Mucosa of stomach (tissue), 1 donor: ENCODE results near the gene NME4.
A peak's percentile ranks its signal among the peaks of the same experiment; 100 is the strongest.

Experiments used
- H3K27me3 ChIP-seq: one replicate; pipeline ENCODE4 v1.7.0; 2013; ENCODE audit warnings: mild to moderate bottlenecking, low read length; ENCODE audit not compliant: control insufficient read depth, insufficient read depth
- H3K36me3 ChIP-seq: one replicate; pipeline ENCODE4 v1.7.0; 2013; ENCODE audit warnings: low read length; ENCODE audit not compliant: control insufficient read depth, insufficient read depth
- H3K4me1 ChIP-seq: one replicate; pipeline ENCODE4 v1.7.0; 2013; ENCODE audit warnings: mild to moderate bottlenecking, low read length; ENCODE audit not compliant: control insufficient read depth, insufficient read depth
- H3K4me3 ChIP-seq: one replicate; pipeline ENCODE4 v1.7.0; 2013; ENCODE audit warnings: low read length
- H3K9ac ChIP-seq: one replicate; pipeline ENCODE4 v1.7.0; 2013; ENCODE audit warnings: mild to moderate bottlenecking, low read length, moderate library complexity
- H3K9me3 ChIP-seq: one replicate; pipeline ENCODE4 v1.7.0; 2013; ENCODE audit warnings: mild to moderate bottlenecking, low read length, moderate library complexity; ENCODE audit not compliant: control insufficient read depth
- donor health status: Pancreatic carcinoma.

The NME4 gene

GRCh38 chr16:367333-367903 lies 29.6 kb upstream of the NME4 start:
- H3K36me3 ChIP-seq: peaks cover 11% of the 10 kb centered on the region
- peaks cover 26% of the 10 kb centered on the region for H3K4me1 ChIP-seq
- H3K4me3 ChIP-seq: no peak overlapping the region
- H3K9ac ChIP-seq: no peak overlapping the region
- no peaks in the 10 kb centered on the region for H3K9me3 ChIP-seq
- H3K27me3 ChIP-seq: peaks cover 18% of the 10 kb centered on the region

- peaks cover 11% of the 10 kb centered on the region for H3K36me3 ChIP-seq
- no peaks in the 10 kb centered on the region for H3K9me3 ChIP-seq
- no peak overlapping the region for H3K4me3 ChIP-seq
- peaks cover 25% of the 10 kb centered on the region for H3K4me1 ChIP-seq
- no peak overlapping the region for H3K9ac ChIP-seq
- H3K27me3 ChIP-seq: peaks cover 11% of the 10 kb centered on the region
Observed at GRCh38 chr16:368388-369158, 28.4 kb upstream of the NME4 start.

- H3K4me1 ChIP-seq: peaks cover 23% of the 10 kb centered on the region
- peaks cover 6% of the 10 kb centered on the region for H3K27me3 ChIP-seq
- no peaks in the 10 kb centered on the region for H3K9me3 ChIP-seq
- H3K9ac ChIP-seq: no peak overlapping the region
- H3K4me3 ChIP-seq: no peak overlapping the region
- peaks cover 11% of the 10 kb centered on the region for H3K36me3 ChIP-seq
Observed at GRCh38 chr16:369275-369865, 27.6 kb upstream of the NME4 start.

GRCh38 chr16:369866-370436 lies 27.0 kb upstream of the NME4 start:
- Histone ChIP-seq H3K9me3 (no peaks in the 10 kb centered on the region), H3K36me3 (peaks cover 11% of the 10 kb centered on the region), H3K27me3 (no peaks in the 10 kb centered on the region), H3K4me1 (peaks cover 19% of the 10 kb centered on the region), H3K4me3 (no peak overlapping the region), H3K9ac (no peak overlapping the region)

GRCh38 chr16:370443-370842 lies 26.6 kb upstream of the NME4 start, which contains the start of gene MRPL28:
MRPL28 (minus strand) TSS chr16:370538; CDS start chr16:370218, 320 bp downstream.
- no peaks in the 10 kb centered on the region for H3K9me3 ChIP-seq
- peaks cover 11% of the 10 kb centered on the region for H3K36me3 ChIP-seq
- peaks cover 19% of the 10 kb centered on the region for H3K4me1 ChIP-seq
- peak within 1 kb of the TSS; percentile 55 for H3K9ac ChIP-seq
- H3K27me3 ChIP-seq: no peaks in the 10 kb centered on the region
- H3K4me3 ChIP-seq: no peak within 1 kb of the TSS

- Histone ChIP-seq H3K36me3 (peaks cover 13% of the 10 kb centered on the region), H3K4me3 (no peak overlapping the region), H3K9ac (peak overlapping the region; percentile 55), H3K9me3 (no peaks in the 10 kb centered on the region), H3K27me3 (no peaks in the 10 kb centered on the region), H3K4me1 (peaks cover 19% of the 10 kb centered on the region)
Observed at GRCh38 chr16:370979-371514, 26.0 kb upstream of the NME4 start.

GRCh38 chr16:371515-372301 lies 25.3 kb upstream of the NME4 start:
- Histone ChIP-seq H3K36me3 (peaks cover 16% of the 10 kb centered on the region), H3K27me3 (no peaks in the 10 kb centered on the region)

GRCh38 chr16:372302-372983 lies 24.6 kb upstream of the NME4 start:
- Histone ChIP-seq H3K27me3 (no peaks in the 10 kb centered on the region), H3K9ac (no peak overlapping the region), H3K9me3 (no peaks in the 10 kb centered on the region), H3K4me1 (peaks cover 19% of the 10 kb centered on the region), H3K36me3 (peaks cover 21% of the 10 kb centered on the region), H3K4me3 (no peak overlapping the region)

More at GRCh38 chr16:371515-372301, 25.3 kb upstream of the NME4 start:
- Histone ChIP-seq H3K4me3 (no peak overlapping the region), H3K9ac (no peak overlapping the region), H3K4me1 (peaks cover 19% of the 10 kb centered on the region), H3K9me3 (no peaks in the 10 kb centered on the region)

GRCh38 chr16:373020-373598 lies 23.9 kb upstream of the NME4 start:
- Histone ChIP-seq H3K9me3 (no peaks in the 10 kb centered on the region), H3K36me3 (peaks cover 21% of the 10 kb centered on the region), H3K4me1 (peaks cover 19% of the 10 kb centered on the region), H3K27me3 (no peaks in the 10 kb centered on the region), H3K4me3 (no peak overlapping the region), H3K9ac (no peak overlapping the region)

- Histone ChIP-seq H3K9ac (no peak overlapping the region), H3K9me3 (no peaks in the 10 kb centered on the region), H3K4me1 (peaks cover 24% of the 10 kb centered on the region), H3K36me3 (peaks cover 13% of the 10 kb centered on the region), H3K27me3 (no peaks in the 10 kb centered on the region), H3K4me3 (no peak overlapping the region)
Observed at GRCh38 chr16:373848-374615, 23.0 kb upstream of the NME4 start.
